HL-60 (cell line): ENCODE data around the gene NEGR1.

ENCODE experiments used
- CTCF ChIP-seq: IDR thresholded peaks from one replicate; pipeline ENCODE4 v1.5.1; 2011; ENCODE audit warnings: low read length, control low read depth, inconsistent platforms; ENCODE audit not compliant: insufficient read depth
- GABPA ChIP-seq: IDR thresholded peaks from 2 replicates; pipeline ENCODE4 v1.6.1; 2012; ENCODE audit warnings: low read depth
- POLR2AphosphoS5 ChIP-seq: IDR thresholded peaks from 2 replicates; pipeline ENCODE4 v1.6.1; 2012; ENCODE audit warnings: low read depth
- REST ChIP-seq: IDR thresholded peaks from 2 replicates; pipeline ENCODE4 v1.6.1; 2012; ENCODE audit warnings: low read depth; ENCODE audit not compliant: insufficient replicate concordance
- SPI1 ChIP-seq: IDR thresholded peaks from 2 replicates; pipeline ENCODE4 v1.6.1; 2012; ENCODE audit warnings: low read depth, mild to moderate bottlenecking, borderline replicate concordance

DNA sequence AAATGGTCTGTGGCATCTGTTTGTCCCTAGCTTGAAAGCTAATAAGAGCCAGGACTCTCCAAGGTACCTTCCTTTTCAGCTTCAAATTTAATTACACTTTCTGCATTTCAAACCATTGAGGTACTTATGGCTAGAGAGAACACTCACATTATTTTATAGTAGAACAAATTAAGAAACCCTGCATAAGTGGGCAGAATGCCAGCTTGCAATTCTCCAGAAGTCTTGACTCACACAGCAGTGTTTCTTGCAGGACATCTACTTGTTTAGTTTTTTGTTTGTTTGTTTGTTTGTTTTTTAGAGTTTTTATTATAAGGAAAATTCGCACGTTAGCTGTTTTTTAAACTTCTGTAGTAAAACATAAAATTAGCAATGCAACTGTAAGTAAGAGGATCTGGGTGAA lies 397.2 kb downstream of the NEGR1 start:
- TF ChIP-seq REST (no peak), CTCF (no peak), GABPA (no peak), POLR2AphosphoS5 (no peak), SPI1 (no peak)
